Breast epithelium (tissue), 3 donors: ENCODE data around the gene PROSER3.

Experiments
- CTCF ChIP-seq, 3 donors: fragments of 450-650 bp; IDR thresholded peaks; one replicate each; pipeline ENCODE4 v1.5.1; 2016 to 2017; ENCODE audit warnings: antibody characterized with exemption in 3 of 3, mild to moderate bottlenecking in 3 of 3, moderate library complexity in 3 of 3
- POLR2A ChIP-seq: fragments of 450-650 bp; IDR thresholded peaks from one replicate; pipeline ENCODE4 v1.6.1; 2016; ENCODE audit warnings: antibody characterized with exemption, mild to moderate bottlenecking, moderate library complexity

GRCh38 chr19:35786299-35787160 is 28.6 kb downstream of the PROSER3 start:
- TF ChIP-seq CTCF (IDR thresholded peaks at IDR 0.05) (no peak), POLR2A (no peak)
